HCT116 (cell line): ENCODE results near the gene FCN1. TPM values are rescaled to one million over a fixed set of nuclear protein-coding genes. Genes with fewer than 3 reads are reported as not detected.

Experiments used
- ATAC-seq: fragments of 200-7000 bp; cut with Tn5 transposase; 2 replicates; pipeline ENCODE4 v1.9.1; 2020; ENCODE audit warnings: mild to moderate bottlenecking, moderate library complexity
- BruUV-seq: library from RNA; stranded (reverse); fragments of 400-500 nt; replicated peaks from 2 replicates; lab custom pipeline; 2021; lab: Mats Ljungman, UMichigan
- CTCF ChIA-PET: fragments of 300-600 bp; sonication (Branson Sonifier 250); formaldehyde crosslinking; loops from one replicate; lab custom pipeline; 2021; ENCODE audit warnings: antibody characterized with exemption; lab: Charles Lee
- POLR2A ChIA-PET: fragments of 300-600, 350-600 bp; sonication (Branson Sonifier 250); formaldehyde crosslinking; loops from one replicate; lab custom pipeline; 2021; ENCODE audit warnings: antibody characterized with exemption; lab: Charles Lee
- RAD21 ChIA-PET, 2 experiments: fragments of 300-600 bp; sonication (Branson Sonifier 250); formaldehyde crosslinking; loops; one replicate each; lab custom pipeline; 2023; ENCODE audit warnings: low total read pairs in 2 of 2; ENCODE audit not compliant: uncharacterized antibody in 2 of 2, unreplicated experiment in 2 of 2, low non-redundant PET in 1 of 2; lab: Charles Lee
- DNase-seq: peaks from one replicate; pipeline ENCODE4 v3.0.0-alpha.2; 2010; ENCODE audit warnings: low read depth, low spot score
- H2AFZ ChIP-seq: fragments of 200-600 bp; shearing (Covaris generic), sonication (generic); 2 replicates; pipeline ENCODE4 v1.6.1; 2017; ENCODE audit warnings: low read depth, mixed run types, mixed read lengths, antibody characterized with exemption, low read length; ENCODE audit not compliant: poor library complexity, severe bottlenecking
- H3K27ac ChIP-seq: 2 replicates; pipeline ENCODE4 v1.5.1; 2012; ENCODE audit warnings: low read depth, low read length
- H3K27me3 ChIP-seq: fragments of 200-600 bp; sonication (generic); 2 replicates; pipeline ENCODE4 v1.6.1; 2016; ENCODE audit warnings: mixed run types, low read length, mixed read lengths; ENCODE audit not compliant: insufficient read depth
- H3K36me3 ChIP-seq, 2 experiments: fragments of 200-500 bp in 1 of 2; fragments of 200-600 bp in 1 of 2; sonication (Bioruptor generic) in 1 of 2; sonication (generic) in 1 of 2; 2 replicates each; pipeline versions ENCODE4 v1.5.1 to v1.6.1; 2014 to 2016; ENCODE audit warnings: low read length in 2 of 2, inconsistent platforms in 1 of 2, mixed read lengths in 1 of 2, mixed run types in 1 of 2; ENCODE audit not compliant: insufficient read depth in 2 of 2, control insufficient read depth in 1 of 2
- H3K4me1 ChIP-seq, 2 experiments: fragments of 200-600 bp in 1 of 2; sonication (generic) in 1 of 2; 2 replicates each; pipeline versions ENCODE4 v1.5.1 to v1.6.1; 2012 to 2017; ENCODE audit warnings: low read length in 2 of 2, inconsistent platforms in 1 of 2, mild to moderate bottlenecking in 1 of 2, mixed read lengths in 1 of 2, mixed run types in 1 of 2, moderate library complexity in 1 of 2; ENCODE audit not compliant: insufficient read depth in 2 of 2, control insufficient read depth in 1 of 2
- H3K4me2 ChIP-seq: fragments of 200-600 bp; sonication (generic); 2 replicates; pipeline ENCODE4 v1.6.1; 2017; ENCODE audit warnings: mixed run types, low read length, mixed read lengths
- H3K4me3 ChIP-seq, 2 experiments: fragments of 200-600 bp in 1 of 2; sonication (generic) in 1 of 2; replicated peaks in 1 of 2; 2 replicates each; pipeline ENCODE4 v1.5.1; 2011 to 2016; ENCODE audit warnings: low read length in 2 of 2, control low read depth in 1 of 2, low read depth in 1 of 2, mild to moderate bottlenecking in 1 of 2, mixed read lengths in 1 of 2, mixed run types in 1 of 2
- H3K79me2 ChIP-seq: fragments of 200-600 bp; sonication (generic); 2 replicates; pipeline ENCODE4 v1.6.1; 2017; ENCODE audit warnings: mild to moderate bottlenecking, mixed run types, low read length, moderate library complexity, mixed read lengths; ENCODE audit not compliant: insufficient read depth
- H3K9ac ChIP-seq: fragments of 200-600 bp; sonication (generic); 2 replicates; pipeline ENCODE4 v1.6.1; 2016; ENCODE audit warnings: low read length, mixed read lengths
- H3K9me2 ChIP-seq: fragments of 200-600 bp; sonication (generic), shearing (Covaris generic); 2 replicates; pipeline ENCODE4 v1.6.1; 2017; ENCODE audit warnings: mixed run types, mild to moderate bottlenecking, moderate library complexity; ENCODE audit not compliant: insufficient read depth
- H3K9me3 ChIP-seq, 2 experiments: fragments of 200-500 bp in 1 of 2; fragments of 200-600 bp in 1 of 2; sonication (Bioruptor generic) in 1 of 2; sonication (generic) in 1 of 2; 2 replicates each; pipeline ENCODE4 v1.6.1; 2014 to 2017; ENCODE audit warnings: low read length in 2 of 2, mixed read lengths in 2 of 2, inconsistent platforms in 1 of 2, low read depth in 1 of 2, mild to moderate bottlenecking in 1 of 2, mixed run types in 1 of 2, moderate library complexity in 1 of 2; ENCODE audit not compliant: control insufficient read depth in 1 of 2, insufficient read depth in 1 of 2
- H4K20me1 ChIP-seq: fragments of 200-600 bp; sonication (generic), shearing (Covaris generic); 2 replicates; pipeline ENCODE4 v1.6.1; 2017; ENCODE audit warnings: mixed run types, mild to moderate bottlenecking, moderate library complexity; ENCODE audit not compliant: insufficient read depth
- CBX3 ChIP-seq: IDR thresholded peaks from 2 replicates; pipeline ENCODE4 v1.6.1; 2012; ENCODE audit warnings: low read depth
- CEBPB ChIP-seq: IDR thresholded peaks from 2 replicates; pipeline ENCODE4 v1.6.1; 2012; ENCODE audit warnings: low read depth
- EGR1 ChIP-seq: IDR thresholded peaks from 2 replicates; pipeline ENCODE4 v1.6.1; 2012; ENCODE audit warnings: low read depth
- EZH2 ChIP-seq: fragments of 200-600 bp; sonication (generic); IDR thresholded peaks from 2 replicates; pipeline ENCODE4 v1.6.1; 2017; ENCODE audit warnings: antibody characterized with exemption, mixed run types
- EZH2phosphoT487 ChIP-seq: fragments of 200-600 bp; IDR thresholded peaks from 2 replicates; pipeline ENCODE4 v1.6.1; 2018; ENCODE audit warnings: antibody characterized with exemption, borderline replicate concordance
- FOSL1 ChIP-seq: IDR thresholded peaks from 2 replicates; pipeline ENCODE4 v1.6.1; 2012; ENCODE audit warnings: low read depth
- JUND ChIP-seq: IDR thresholded peaks from 2 replicates; pipeline ENCODE4 v1.6.1; 2012
- POLR2A ChIP-seq: IDR thresholded peaks from 2 replicates; pipeline ENCODE4 v1.7.0; 2011; ENCODE audit warnings: borderline replicate concordance; ENCODE audit not compliant: insufficient read depth, insufficient read length; ENCODE audit errors: extremely low read depth
- POLR2AphosphoS5 ChIP-seq: IDR thresholded peaks from 2 replicates; pipeline ENCODE4 v1.6.1; 2011; ENCODE audit warnings: mild to moderate bottlenecking, low read depth, low read length, moderate library complexity
- SIN3A ChIP-seq: IDR thresholded peaks from 2 replicates; pipeline ENCODE4 v1.6.1; 2012; ENCODE audit warnings: low read depth
- YY1 ChIP-seq: IDR thresholded peaks from 2 replicates; pipeline ENCODE4 v1.6.1; 2011; ENCODE audit warnings: low read length, low read depth, moderate library complexity, mild to moderate bottlenecking; ENCODE audit not compliant: insufficient replicate concordance; ENCODE audit errors: extremely low read depth
- ZFX ChIP-seq: fragments of 450-650 bp; IDR thresholded peaks from 2 replicates; pipeline ENCODE4 v1.6.1; 2017
- ZNF274 ChIP-seq: fragments of 200-500 bp; sonication (Bioruptor generic); IDR thresholded peaks from 2 replicates; pipeline ENCODE4 v1.6.1; 2014; ENCODE audit warnings: mild to moderate bottlenecking, low read depth, low read length, inconsistent platforms
- intact Hi-C: fragments of 100-400 bp; cut with micrococcal nuclease; formaldehyde crosslinking; loops from 2 replicates; pipeline ENCODE4 v1.10.0; 2022
- total RNA-seq: library from RNA; stranded (reverse); gene quantifications from one replicate; pipeline ENCODE4 v1.2.1, GENCODE V29; 2021; ENCODE audit not compliant: unreplicated experiment
- TF ChIP-seq, protein P1 (sequence below), 3 experiments: fragments of 200-600 bp in 1 of 3; sonication (generic) in 1 of 3; IDR thresholded peaks in 2 of 3; conservative IDR thresholded peaks in 1 of 3; 2 replicates each; pipeline ENCODE4 v1.5.1; 2012 to 2017; ENCODE audit warnings: low read depth in 2 of 3, low read length in 2 of 3, antibody characterized with exemption in 1 of 3, borderline replicate concordance in 1 of 3, control low read depth in 1 of 3, mild to moderate bottlenecking in 1 of 3, mixed read lengths in 1 of 3, mixed run types in 1 of 3, moderate library complexity in 1 of 3; ENCODE audit not compliant: insufficient read depth in 1 of 3
- TF ChIP-seq, protein P2 (sequence below): IDR thresholded peaks from 2 replicates; pipeline ENCODE4 v1.6.1; 2011; ENCODE audit warnings: mild to moderate bottlenecking, low read length, moderate library complexity; ENCODE audit not compliant: insufficient replicate concordance; ENCODE audit errors: extremely low read depth
- TF ChIP-seq, protein P3 (sequence below): IDR thresholded peaks from 2 replicates; pipeline ENCODE4 v1.6.1; 2012
- TF ChIP-seq, protein P4 (sequence below): IDR thresholded peaks from 2 replicates; pipeline ENCODE4 v1.6.1; 2012; ENCODE audit warnings: low read depth

Gene FCN1
- total RNA-seq, 1 experiment from 2014 or later, result not detected

DNA sequence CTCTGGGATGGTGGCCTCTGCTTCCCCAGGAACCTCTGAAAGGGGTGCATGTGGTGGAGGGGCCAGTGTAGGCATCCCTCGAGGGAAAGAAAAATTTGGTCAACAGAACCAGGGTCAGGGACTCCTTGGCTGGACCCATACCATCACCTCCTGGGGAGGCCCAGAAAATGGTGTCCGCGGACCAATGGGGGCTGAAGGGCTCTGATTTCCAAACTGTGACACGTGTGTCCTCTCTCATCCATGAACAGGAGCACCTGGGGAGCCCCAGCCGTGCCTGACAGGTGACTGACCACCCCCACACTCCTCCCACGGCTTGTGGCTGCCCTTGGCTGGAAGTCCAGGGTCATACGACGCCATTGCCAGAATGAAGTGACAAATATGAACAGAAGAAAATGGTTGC is 33.2 kb downstream of the FCN1 start:
- Histone ChIP-seq H3K4me1 (no peaks in the 10 kb centered on the region), H3K9me2 (no peaks in the 10 kb centered on the region), H3K27ac (no peak overlapping the region), H3K36me3 (no peaks in the 10 kb centered on the region), H3K9ac (no peak overlapping the region), H3K4me2 (no peak overlapping the region), H3K79me2 (no peaks in the 10 kb centered on the region), H4K20me1 (no peaks in the 10 kb centered on the region), H3K9me3 (no peaks in the 10 kb centered on the region), H3K4me3 (no peak overlapping the region), H2AFZ (no peak overlapping the region), H3K27me3 (no peaks in the 10 kb centered on the region)
- no peak for TF ChIP-seq EGR1
- TF ChIP-seq SIN3A, result no peak
- TF ChIP-seq JUND, result no peak
- TF ChIP-seq POLR2AphosphoS5, result no peak
- TF ChIP-seq EZH2phosphoT487, result no peak
- TF ChIP-seq EZH2, result no peak
- TF ChIP-seq FOSL1, result no peak
- no peak for TF ChIP-seq ZFX
- TF ChIP-seq, protein P1, sequence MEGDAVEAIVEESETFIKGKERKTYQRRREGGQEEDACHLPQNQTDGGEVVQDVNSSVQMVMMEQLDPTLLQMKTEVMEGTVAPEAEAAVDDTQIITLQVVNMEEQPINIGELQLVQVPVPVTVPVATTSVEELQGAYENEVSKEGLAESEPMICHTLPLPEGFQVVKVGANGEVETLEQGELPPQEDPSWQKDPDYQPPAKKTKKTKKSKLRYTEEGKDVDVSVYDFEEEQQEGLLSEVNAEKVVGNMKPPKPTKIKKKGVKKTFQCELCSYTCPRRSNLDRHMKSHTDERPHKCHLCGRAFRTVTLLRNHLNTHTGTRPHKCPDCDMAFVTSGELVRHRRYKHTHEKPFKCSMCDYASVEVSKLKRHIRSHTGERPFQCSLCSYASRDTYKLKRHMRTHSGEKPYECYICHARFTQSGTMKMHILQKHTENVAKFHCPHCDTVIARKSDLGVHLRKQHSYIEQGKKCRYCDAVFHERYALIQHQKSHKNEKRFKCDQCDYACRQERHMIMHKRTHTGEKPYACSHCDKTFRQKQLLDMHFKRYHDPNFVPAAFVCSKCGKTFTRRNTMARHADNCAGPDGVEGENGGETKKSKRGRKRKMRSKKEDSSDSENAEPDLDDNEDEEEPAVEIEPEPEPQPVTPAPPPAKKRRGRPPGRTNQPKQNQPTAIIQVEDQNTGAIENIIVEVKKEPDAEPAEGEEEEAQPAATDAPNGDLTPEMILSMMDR (IDR thresholded peaks at IDR 0.05 in 2 of 3, conservative IDR thresholded peaks at IDR 0.05 in 1 of 3; ENCODE audit: borderline replicate concordance in 1 of 3, insufficient read depth in 1 of 3, low read depth in 2 of 3, low read length in 2 of 3), result no peak
- TF ChIP-seq POLR2A, result no peak
- TF ChIP-seq ZNF274, result no peak
- TF ChIP-seq, protein P2, sequence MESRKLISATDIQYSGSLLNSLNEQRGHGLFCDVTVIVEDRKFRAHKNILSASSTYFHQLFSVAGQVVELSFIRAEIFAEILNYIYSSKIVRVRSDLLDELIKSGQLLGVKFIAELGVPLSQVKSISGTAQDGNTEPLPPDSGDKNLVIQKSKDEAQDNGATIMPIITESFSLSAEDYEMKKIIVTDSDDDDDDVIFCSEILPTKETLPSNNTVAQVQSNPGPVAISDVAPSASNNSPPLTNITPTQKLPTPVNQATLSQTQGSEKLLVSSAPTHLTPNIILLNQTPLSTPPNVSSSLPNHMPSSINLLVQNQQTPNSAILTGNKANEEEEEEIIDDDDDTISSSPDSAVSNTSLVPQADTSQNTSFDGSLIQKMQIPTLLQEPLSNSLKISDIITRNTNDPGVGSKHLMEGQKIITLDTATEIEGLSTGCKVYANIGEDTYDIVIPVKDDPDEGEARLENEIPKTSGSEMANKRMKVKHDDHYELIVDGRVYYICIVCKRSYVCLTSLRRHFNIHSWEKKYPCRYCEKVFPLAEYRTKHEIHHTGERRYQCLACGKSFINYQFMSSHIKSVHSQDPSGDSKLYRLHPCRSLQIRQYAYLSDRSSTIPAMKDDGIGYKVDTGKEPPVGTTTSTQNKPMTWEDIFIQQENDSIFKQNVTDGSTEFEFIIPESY, result no peak
- TF ChIP-seq, protein P3, sequence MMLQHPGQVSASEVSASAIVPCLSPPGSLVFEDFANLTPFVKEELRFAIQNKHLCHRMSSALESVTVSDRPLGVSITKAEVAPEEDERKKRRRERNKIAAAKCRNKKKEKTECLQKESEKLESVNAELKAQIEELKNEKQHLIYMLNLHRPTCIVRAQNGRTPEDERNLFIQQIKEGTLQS, result no peak
- TF ChIP-seq, protein P4, sequence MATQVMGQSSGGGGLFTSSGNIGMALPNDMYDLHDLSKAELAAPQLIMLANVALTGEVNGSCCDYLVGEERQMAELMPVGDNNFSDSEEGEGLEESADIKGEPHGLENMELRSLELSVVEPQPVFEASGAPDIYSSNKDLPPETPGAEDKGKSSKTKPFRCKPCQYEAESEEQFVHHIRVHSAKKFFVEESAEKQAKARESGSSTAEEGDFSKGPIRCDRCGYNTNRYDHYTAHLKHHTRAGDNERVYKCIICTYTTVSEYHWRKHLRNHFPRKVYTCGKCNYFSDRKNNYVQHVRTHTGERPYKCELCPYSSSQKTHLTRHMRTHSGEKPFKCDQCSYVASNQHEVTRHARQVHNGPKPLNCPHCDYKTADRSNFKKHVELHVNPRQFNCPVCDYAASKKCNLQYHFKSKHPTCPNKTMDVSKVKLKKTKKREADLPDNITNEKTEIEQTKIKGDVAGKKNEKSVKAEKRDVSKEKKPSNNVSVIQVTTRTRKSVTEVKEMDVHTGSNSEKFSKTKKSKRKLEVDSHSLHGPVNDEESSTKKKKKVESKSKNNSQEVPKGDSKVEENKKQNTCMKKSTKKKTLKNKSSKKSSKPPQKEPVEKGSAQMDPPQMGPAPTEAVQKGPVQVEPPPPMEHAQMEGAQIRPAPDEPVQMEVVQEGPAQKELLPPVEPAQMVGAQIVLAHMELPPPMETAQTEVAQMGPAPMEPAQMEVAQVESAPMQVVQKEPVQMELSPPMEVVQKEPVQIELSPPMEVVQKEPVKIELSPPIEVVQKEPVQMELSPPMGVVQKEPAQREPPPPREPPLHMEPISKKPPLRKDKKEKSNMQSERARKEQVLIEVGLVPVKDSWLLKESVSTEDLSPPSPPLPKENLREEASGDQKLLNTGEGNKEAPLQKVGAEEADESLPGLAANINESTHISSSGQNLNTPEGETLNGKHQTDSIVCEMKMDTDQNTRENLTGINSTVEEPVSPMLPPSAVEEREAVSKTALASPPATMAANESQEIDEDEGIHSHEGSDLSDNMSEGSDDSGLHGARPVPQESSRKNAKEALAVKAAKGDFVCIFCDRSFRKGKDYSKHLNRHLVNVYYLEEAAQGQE, result no peak
- no peak for TF ChIP-seq CEBPB
- no peak for TF ChIP-seq YY1
- no peak for TF ChIP-seq CBX3
- CTCF ChIA-PET, result no interaction called here
- no TSS peak for BruUV-seq
- POLR2A ChIA-PET, result no interaction called here
- RAD21 ChIA-PET, result no interaction called here
- intact Hi-C loops, result no loop called here
- DNase-seq (no peak), ATAC-seq (no peak)
